Liver (tissue), 3 donors: Measurements from ENCODE around the gene ADIPOR1.

Source experiments
- ATF3 ChIP-seq: IDR thresholded peaks from 2 replicates; pipeline ENCODE4 v1.6.1; 2016; ENCODE audit warnings: antibody characterized with exemption
- EGR1 ChIP-seq, 2 donors: IDR thresholded peaks; 2 replicates each; pipeline ENCODE4 v1.6.1; 2016 to 2018; ENCODE audit warnings: antibody characterized with exemption in 2 of 2, low read depth in 2 of 2
- FOXA1 ChIP-seq: IDR thresholded peaks from 2 replicates; pipeline ENCODE4 v1.6.1; 2016; ENCODE audit warnings: antibody characterized with exemption
- HNF4G ChIP-seq: IDR thresholded peaks from 2 replicates; pipeline ENCODE4 v1.6.1; 2016; ENCODE audit warnings: antibody characterized with exemption
- JUND ChIP-seq, 2 donors: IDR thresholded peaks; 2 replicates each; pipeline ENCODE4 v1.6.1; 2016; ENCODE audit warnings: antibody characterized with exemption in 2 of 2
- MAX ChIP-seq: IDR thresholded peaks from 2 replicates; pipeline ENCODE4 v1.6.1; 2016; ENCODE audit warnings: antibody characterized with exemption
- RAD21 ChIP-seq, 2 donors: IDR thresholded peaks; 2 replicates each; pipeline ENCODE4 v1.6.1; 2016; ENCODE audit warnings: antibody characterized with exemption in 2 of 2, mild to moderate bottlenecking in 2 of 2
- REST ChIP-seq: IDR thresholded peaks from 2 replicates; pipeline ENCODE4 v1.6.1; 2016; ENCODE audit warnings: antibody characterized with exemption, mild to moderate bottlenecking
- SP1 ChIP-seq: IDR thresholded peaks from 2 replicates; pipeline ENCODE4 v1.6.1; 2018; ENCODE audit warnings: antibody characterized with exemption, mild to moderate bottlenecking
- YY1 ChIP-seq: IDR thresholded peaks from 2 replicates; pipeline ENCODE4 v1.6.1; 2016; ENCODE audit warnings: antibody characterized with exemption, mild to moderate bottlenecking
- TF ChIP-seq, protein P1 (sequence below): fragments of 150-350 bp; IDR thresholded peaks from 2 replicates; pipeline ENCODE4 v1.5.1; 2017; ENCODE audit warnings: improper control_type of control experiment, low read depth, low read length; ENCODE audit not compliant: missing input control
- TF ChIP-seq, protein P2 (sequence below): IDR thresholded peaks from 2 replicates; pipeline ENCODE4 v1.6.1; 2016; ENCODE audit warnings: antibody characterized with exemption
- donor health status: healthy.
- donor health status: healthy.

- TF ChIP-seq, protein P1, sequence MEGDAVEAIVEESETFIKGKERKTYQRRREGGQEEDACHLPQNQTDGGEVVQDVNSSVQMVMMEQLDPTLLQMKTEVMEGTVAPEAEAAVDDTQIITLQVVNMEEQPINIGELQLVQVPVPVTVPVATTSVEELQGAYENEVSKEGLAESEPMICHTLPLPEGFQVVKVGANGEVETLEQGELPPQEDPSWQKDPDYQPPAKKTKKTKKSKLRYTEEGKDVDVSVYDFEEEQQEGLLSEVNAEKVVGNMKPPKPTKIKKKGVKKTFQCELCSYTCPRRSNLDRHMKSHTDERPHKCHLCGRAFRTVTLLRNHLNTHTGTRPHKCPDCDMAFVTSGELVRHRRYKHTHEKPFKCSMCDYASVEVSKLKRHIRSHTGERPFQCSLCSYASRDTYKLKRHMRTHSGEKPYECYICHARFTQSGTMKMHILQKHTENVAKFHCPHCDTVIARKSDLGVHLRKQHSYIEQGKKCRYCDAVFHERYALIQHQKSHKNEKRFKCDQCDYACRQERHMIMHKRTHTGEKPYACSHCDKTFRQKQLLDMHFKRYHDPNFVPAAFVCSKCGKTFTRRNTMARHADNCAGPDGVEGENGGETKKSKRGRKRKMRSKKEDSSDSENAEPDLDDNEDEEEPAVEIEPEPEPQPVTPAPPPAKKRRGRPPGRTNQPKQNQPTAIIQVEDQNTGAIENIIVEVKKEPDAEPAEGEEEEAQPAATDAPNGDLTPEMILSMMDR: no peak
- no peak for TF ChIP-seq RAD21 (IDR thresholded peaks at IDR 0.05)
- TF ChIP-seq EGR1 (IDR thresholded peaks at IDR 0.05; ENCODE audit: low read depth in 2 of 2): no peak
- no peak for TF ChIP-seq JUND (IDR thresholded peaks at IDR 0.05)
- peak; percentile 11 for TF ChIP-seq HNF4G
- TF ChIP-seq YY1: peak; percentile 30
- no peak for TF ChIP-seq REST
- no peak for TF ChIP-seq SP1
- TF ChIP-seq, protein P2, sequence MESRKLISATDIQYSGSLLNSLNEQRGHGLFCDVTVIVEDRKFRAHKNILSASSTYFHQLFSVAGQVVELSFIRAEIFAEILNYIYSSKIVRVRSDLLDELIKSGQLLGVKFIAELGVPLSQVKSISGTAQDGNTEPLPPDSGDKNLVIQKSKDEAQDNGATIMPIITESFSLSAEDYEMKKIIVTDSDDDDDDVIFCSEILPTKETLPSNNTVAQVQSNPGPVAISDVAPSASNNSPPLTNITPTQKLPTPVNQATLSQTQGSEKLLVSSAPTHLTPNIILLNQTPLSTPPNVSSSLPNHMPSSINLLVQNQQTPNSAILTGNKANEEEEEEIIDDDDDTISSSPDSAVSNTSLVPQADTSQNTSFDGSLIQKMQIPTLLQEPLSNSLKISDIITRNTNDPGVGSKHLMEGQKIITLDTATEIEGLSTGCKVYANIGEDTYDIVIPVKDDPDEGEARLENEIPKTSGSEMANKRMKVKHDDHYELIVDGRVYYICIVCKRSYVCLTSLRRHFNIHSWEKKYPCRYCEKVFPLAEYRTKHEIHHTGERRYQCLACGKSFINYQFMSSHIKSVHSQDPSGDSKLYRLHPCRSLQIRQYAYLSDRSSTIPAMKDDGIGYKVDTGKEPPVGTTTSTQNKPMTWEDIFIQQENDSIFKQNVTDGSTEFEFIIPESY: no peak
- TF ChIP-seq FOXA1: no peak
- no peak for TF ChIP-seq ATF3
- no peak for TF ChIP-seq MAX
Measured at GRCh38 chr1:202954057-202954745, 3.9 kb downstream of the ADIPOR1 start.
